Stimulated activated CD8-positive, alpha-beta memory T cell treated with anti-CD3 and anti-CD28 coated beads, Interleukin-7, amount 100 ng/mL, for 48 hours (primary cell): ENCODE results near the gene ABLIM2.

Source experiments
- DNase-seq, 2 donors: peaks; one replicate each; pipeline ENCODE4 v3.0.0-alpha.2; 2020; ENCODE audit warnings: low read depth in 1 of 2; ENCODE audit errors: extremely low read depth in 1 of 2

Gene ABLIM2

GRCh38 chr4:8177552-8177951 is 18.9 kb upstream of the ABLIM2 start:
- no peak for DNase-seq

GRCh38 chr4:8176547-8177399 is 18.2 kb upstream of the ABLIM2 start:
- no peak for DNase-seq

DNA sequence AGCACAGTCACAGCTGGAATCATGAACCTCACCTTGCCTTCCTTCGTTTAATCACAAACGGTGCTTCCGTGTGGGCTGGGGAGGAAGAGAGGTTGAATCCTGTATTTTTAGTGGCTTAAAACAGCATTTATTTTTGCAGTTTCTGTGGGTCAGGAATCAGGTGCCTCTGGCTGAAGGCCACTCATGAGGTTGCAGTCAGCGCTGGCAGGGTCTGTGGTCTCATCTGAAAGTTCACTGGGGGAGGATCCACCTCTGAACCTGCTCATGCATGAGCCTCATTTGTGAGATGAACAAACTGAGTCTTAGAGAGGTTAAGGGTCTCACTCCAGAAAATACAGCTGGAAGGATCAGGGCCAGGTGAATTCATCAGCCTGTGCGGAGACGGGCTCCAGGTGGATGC is 17.1 kb upstream of the ABLIM2 start:
- DNase-seq: no peak

GRCh38 chr4:8174970-8175369 is 16.4 kb upstream of the ABLIM2 start:
- no peak for DNase-seq

GRCh38 chr4:8173492-8174242 is 15.1 kb upstream of the ABLIM2 start:
- no peak for DNase-seq

- DNase-seq: peak in 1 of 2 donors; percentile 38
These were observed 13.6 kb upstream of the ABLIM2 start for GRCh38 chr4:8171984-8172924.

GRCh38 chr4:8171266-8171665 is 12.7 kb upstream of the ABLIM2 start:
- no peak for DNase-seq

DNA sequence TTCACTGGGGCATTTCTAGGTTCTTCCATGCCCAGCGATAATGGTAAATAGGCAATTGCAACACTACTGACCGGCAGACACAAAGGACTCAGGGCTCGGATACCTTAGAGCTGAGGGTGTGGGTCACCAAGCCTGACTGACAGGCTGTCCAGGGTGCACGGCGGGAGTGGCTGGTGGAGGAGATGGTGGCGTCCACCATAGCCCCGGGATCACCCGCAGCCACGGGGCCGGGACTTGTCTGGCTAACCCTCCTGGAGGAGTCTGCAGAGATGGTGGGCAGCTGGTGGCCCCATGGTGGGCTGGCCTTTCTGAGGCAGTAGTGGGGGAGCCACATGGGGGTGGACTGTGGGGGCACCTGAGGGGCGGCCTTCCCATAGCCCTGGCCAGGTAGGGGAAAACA is 11.7 kb upstream of the ABLIM2 start:
- DNase-seq: no peak

GRCh38 chr4:8169763-8170162 is 11.2 kb upstream of the ABLIM2 start:
- no peak for DNase-seq

GRCh38 chr4:8168832-8169598 is 10.4 kb upstream of the ABLIM2 start:
- DNase-seq: no peak

GRCh38 chr4:8168232-8168631 is 9.6 kb upstream of the ABLIM2 start:
- no peak for DNase-seq

- no peak for DNase-seq
These were observed 9.2 kb upstream of the ABLIM2 start for GRCh38 chr4:8167815-8168214.

- DNase-seq: no peak
These were observed 8.7 kb upstream of the ABLIM2 start for GRCh38 chr4:8167291-8167690.

DNA sequence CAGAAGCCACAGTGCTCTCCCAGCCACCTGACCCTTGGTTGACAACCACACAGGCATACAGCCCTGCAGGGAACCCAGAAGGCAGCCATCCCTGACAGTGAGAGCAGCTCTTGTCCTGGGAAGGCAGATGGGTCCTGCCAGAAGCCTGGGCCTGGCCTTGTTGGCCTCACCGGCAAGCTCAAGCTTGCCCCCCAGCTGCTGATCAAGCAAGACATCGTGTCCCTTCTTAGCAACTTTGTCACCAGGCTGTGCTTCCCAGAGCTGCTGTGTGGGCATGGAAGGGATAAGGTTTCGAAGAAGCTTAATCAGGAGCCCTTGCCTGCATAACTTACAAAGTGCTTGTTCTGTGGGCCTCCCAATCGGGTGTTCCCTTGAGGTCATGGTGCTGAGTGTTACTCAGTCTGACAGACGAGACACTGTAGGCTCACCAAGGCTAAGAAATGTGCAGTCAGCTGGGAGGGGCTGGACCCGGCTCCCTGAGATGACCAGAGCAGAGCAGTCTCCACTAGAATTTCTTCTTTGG is 6.8 kb upstream of the ABLIM2 start:
- no peak for DNase-seq

DNA sequence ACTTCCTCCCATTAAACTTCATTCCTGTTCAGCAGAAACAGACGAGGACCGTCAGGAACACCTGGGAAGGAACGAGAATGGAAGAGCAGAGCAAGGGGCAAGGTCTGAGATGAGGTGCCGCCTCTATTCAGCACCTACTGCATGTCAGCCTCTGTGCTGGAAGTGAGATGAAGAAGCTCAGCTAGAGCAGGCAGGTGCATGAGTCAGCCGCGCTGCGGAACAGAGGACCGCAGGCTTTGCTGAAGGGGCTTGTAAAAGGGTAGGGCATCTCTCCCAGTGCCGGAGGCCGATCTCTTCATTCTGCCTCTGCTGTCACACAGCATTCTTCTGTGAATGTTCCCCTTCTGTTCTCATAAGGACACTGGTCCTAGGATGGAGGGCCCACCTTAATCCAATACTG is 6.1 kb upstream of the ABLIM2 start:
- no peak for DNase-seq

- DNase-seq: no peak
These were observed 5.6 kb upstream of the ABLIM2 start for GRCh38 chr4:8164194-8164565.

DNA sequence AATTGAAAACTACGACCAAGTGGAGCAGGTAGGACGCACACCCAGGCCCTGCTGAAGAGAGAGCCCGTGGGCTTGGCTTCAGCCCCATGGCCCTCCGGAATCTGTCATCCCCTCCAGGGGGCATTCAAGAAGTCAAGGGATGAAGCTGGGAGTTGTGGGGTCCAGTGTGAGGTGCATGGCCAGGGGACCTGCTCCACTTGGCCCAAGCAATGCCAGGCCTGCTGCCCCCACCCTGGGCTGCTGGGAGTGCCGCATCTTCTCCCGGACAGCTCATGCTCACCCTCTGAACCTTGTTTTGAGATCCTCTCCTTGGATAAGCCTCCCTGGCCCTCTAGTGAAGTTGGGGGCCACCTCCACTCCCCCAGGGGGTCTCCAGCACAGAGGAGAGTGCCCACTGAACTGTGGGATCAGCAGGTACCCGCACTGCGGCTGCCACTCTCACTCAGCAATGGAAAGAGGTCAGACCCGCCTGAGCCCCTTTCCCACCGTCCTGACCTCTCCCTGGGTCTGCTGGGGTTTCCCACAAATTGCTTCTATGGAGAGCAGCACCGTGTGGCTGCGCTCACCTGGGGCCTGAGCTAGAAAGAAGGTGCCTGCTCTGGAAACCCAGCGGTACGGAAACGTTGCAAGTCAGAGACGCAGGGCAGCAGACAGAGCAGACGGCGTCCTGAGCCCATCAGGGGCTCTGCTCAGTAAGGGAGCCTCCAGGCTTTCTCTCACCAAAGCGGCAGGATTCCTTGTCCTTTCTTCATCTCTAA is 5.0 kb upstream of the ABLIM2 start:
- no peak for DNase-seq

GRCh38 chr4:8163026-8163425 is 4.4 kb upstream of the ABLIM2 start:
- DNase-seq: no peak

DNA sequence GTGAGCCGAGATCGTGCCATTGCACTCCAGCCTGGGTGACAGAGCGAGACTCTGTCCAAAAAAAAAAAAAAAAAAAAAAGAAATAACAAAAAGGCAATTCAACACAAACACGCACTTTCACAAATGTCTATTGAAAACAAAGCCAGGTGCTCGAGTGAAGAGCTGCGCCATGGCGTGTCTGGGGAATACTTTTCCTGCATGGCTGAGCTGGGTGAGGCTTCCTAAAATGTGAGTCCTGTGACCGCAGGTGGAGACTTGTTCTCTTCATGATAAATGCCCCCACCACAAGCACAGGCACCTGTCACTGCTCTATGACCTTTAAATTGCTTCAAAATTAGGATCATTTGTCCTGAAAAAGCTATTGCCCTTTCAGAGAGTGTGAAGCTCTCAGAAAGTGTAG is 4.0 kb upstream of the ABLIM2 start:
- DNase-seq: no peak

DNA sequence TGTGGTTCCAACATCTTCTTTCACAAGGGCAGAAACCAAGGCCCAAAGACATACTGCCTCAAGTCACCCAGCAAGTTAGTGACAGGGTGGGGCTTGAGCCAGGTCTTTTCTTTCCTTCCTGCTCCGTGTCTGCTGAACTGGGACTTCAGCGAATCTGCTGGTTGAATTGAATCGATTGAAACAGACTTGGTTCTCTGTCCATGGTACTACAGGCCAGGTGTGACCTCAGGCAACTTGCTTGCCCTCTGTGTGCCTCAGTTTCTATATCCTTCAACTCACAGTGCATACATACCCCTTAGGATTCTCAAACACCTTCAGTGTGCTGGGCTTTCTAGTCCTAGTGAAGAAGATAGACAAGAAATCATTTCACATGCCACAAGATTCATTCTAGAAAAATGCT is 2.0 kb upstream of the ABLIM2 start:
- DNase-seq: no peak
